ENCODE measurements around the gene BRPF1. TPM values are rescaled to one million over a fixed set of nuclear protein-coding genes. Genes with fewer than 3 reads are reported as not detected.

Gene BRPF1
- total RNA-seq, 4 donors from 2014 or later: 15.6 to 35.7 (median 17.8) TPM

DNA sequence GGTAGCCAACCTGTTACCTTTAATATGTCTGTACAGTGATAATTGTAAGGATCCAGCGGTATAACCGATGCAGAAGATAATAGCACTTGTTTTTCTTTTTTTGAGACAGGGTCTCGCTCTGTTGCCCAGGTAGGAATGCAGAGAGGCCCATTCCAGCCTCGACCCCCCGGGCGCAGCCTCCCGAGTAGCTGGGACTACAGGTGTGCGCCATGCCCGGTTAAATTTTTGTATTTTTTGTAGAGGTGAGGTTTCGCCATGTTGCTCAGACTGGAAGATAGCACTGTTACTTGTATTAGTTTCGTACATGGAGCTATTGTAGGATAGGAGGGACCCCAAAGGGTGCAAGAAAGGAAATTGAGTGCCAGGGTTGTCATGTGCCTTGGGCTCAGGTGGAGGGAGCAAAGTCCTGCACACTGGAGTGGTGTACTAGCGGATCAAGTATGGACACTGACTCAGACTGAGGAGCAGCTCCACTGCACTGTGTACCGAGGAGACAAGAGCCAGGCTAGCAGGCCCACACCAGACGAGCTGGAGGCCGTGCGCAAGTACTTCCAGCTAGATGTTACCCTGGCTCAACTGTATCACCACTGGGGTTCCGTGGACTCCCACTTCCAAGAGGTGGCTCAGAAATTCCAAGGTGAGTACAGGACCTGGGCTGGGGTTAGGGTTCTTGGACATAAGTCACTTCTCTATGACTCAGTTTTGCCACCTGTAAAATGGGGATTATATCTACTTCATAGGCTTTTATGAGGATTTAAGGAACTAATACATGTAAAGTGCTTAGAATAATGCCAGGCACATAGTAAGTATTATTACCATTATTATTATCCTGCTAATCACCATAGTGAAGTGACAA lies 19.2 kb downstream of the BRPF1 start:
- TF ChIP-seq, protein P1, sequence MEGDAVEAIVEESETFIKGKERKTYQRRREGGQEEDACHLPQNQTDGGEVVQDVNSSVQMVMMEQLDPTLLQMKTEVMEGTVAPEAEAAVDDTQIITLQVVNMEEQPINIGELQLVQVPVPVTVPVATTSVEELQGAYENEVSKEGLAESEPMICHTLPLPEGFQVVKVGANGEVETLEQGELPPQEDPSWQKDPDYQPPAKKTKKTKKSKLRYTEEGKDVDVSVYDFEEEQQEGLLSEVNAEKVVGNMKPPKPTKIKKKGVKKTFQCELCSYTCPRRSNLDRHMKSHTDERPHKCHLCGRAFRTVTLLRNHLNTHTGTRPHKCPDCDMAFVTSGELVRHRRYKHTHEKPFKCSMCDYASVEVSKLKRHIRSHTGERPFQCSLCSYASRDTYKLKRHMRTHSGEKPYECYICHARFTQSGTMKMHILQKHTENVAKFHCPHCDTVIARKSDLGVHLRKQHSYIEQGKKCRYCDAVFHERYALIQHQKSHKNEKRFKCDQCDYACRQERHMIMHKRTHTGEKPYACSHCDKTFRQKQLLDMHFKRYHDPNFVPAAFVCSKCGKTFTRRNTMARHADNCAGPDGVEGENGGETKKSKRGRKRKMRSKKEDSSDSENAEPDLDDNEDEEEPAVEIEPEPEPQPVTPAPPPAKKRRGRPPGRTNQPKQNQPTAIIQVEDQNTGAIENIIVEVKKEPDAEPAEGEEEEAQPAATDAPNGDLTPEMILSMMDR (IDR thresholded peaks at IDR 0.05): no peak
- no peak for ATAC-seq (ENCODE audit: low FRiP score)
- no peak for DNase-seq (ENCODE audit: low spot score)

DNA sequence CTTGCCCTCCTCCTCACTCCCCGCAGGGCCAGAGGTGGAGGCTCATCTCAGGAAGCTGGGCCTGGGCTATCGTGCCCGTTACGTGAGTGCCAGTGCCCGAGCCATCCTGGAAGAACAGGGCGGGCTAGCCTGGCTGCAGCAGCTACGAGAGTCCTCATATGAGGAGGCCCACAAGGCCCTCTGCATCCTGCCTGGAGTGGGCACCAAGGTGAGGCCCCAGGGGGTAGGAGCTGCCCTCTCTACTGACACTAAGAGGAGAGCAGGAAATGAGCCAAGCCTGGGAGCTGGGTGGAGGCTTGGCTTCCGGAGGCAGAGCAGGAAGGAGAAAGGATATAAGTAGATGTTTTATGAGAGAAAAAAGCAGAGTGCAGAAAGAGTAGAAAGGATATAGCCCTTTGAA lies 23.1 kb downstream of the BRPF1 start:
- ATAC-seq (ENCODE audit: low FRiP score) (no peak), DNase-seq (ENCODE audit: low spot score) (no peak)
- TF ChIP-seq, protein P1 (IDR thresholded peaks at IDR 0.05): no peak

DNA sequence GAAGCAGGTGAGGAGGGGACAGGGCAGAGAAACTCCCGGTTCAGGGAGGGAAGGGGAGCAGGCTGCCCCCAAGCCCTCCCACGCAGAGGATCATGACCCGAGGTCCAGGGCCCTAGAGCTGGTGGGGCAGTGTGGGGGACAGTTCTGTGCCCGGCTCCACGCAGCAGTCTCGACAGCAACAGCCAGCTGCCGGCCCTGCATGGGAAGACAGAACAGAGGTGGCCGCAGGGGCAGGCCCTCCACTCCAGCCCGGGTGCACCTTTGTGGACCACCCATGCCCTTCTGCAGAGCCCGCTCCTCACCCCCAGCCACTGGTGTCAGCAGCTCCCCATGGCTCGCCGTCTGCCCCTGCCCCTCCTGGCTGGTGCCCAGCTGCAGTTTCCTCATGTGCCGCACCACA lies 25.9 kb downstream of the BRPF1 start:
- ATAC-seq (ENCODE audit: low FRiP score) (no peak), DNase-seq (ENCODE audit: low spot score) (no peak)
- TF ChIP-seq, protein P1 (IDR thresholded peaks at IDR 0.05): no peak

DNA sequence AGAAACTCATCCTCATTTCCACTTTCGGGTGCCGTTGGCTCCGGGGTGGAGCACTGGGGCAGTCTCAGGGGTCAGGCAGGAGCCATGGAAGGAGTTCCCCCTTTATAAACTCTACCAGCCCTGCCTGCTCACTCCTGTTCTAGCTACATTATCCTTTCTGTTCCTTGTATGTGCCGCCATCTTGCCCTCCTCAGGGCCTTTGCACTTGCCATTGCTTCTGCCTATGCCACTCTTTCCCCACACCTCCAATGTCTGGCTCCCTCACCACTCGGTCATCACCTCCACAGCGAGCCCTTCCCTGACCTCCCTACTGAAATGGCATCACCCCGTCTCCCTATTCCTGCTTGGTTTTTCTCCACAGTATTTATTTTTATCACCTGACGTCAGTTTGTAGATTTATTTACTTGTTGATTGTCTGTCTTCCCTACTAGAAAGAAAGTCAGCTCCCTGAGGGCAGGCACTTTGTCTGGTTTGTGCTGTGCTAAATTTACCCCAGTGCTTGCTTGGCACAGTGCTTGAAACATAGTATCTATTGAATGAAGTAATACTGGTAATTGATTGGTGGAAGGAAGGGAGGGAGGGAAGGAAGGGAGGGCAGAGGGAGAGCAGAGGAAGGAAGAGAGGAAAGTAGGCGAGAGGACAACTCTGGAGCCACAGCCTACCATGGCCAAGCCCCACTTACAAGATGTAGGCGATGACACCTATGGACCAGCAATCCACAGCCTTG lies 29.4 kb downstream of the BRPF1 start:
- DNase-seq (ENCODE audit: low spot score) (no peak), ATAC-seq (ENCODE audit: low FRiP score) (no peak)
- TF ChIP-seq, protein P1 (IDR thresholded peaks at IDR 0.05): no peak

DNA sequence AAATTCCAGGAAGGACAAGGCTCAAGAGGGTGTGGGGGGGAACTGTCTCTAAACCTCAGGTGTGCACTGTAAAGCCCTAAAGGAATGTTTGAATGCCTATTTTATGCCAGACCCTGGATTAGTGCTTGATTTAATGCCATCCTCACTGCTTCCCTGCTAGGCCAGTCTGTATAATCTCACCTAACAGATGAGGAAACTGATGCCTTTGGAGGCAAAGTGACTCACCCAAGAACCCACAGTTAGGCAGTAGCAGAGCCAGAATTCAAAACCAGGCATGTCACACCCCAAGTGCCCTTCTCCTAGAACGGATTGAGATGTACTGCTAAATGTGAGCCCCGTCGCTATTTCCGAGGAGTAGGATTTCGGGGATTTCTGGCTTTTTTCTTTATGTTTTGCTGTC lies 30.4 kb downstream of the BRPF1 start:
- no peak for DNase-seq (ENCODE audit: low spot score)
- ATAC-seq (ENCODE audit: low FRiP score): no peak
- TF ChIP-seq, protein P1 (IDR thresholded peaks at IDR 0.05): no peak

DNA sequence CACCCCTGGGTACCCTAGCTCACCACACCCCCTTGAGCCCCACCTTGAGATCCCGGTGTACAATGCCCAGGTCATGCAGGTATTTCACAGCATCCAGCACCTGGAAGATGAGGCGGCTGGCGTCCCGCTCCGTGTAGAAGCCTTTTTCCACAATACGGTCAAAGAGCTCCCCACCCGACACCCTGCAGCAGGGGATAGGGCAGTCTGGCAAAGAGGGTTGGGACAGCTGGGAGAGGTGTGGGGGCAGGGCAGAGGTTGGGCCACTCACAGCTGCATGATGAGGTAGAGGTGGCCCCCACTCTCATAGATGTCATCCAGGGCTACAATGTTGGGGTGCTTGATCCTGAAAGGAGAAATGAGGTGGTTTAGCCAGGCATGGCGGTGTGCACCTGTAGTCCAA lies 31.3 kb downstream of the BRPF1 start:
- DNase-seq (ENCODE audit: low spot score): no peak
- ATAC-seq (ENCODE audit: low FRiP score): no peak
- TF ChIP-seq, protein P1 (IDR thresholded peaks at IDR 0.05): no peak

All from omental fat pad (tissue), 4 donors.